Natural killer cell (primary cell): Measurements from ENCODE around the gene DLG1. TPM values are rescaled to one million over a fixed set of nuclear protein-coding genes. Genes with fewer than 3 reads are reported as not detected.

ENCODE experiments used
- ATAC-seq, 3 donors: fragments of 150-1000 bp in 2 of 3; fragments of 200-7000 bp in 1 of 3; cut with Tn5 transposase; 1 replicate in 1 of 3; 2 replicates in 2 of 3; pipeline ENCODE4 v1.10.0; 2021; ENCODE audit warnings: mild to moderate bottlenecking in 2 of 3, moderate library complexity in 2 of 3
- DNase-seq, 2 donors: peaks; one replicate each; pipeline versions ENCODE4 v3.0.0 to v3.0.0-alpha.2; 2013 to 2021; ENCODE audit warnings: mixed read lengths in 1 of 2
- H3K27ac ChIP-seq: one replicate; pipeline ENCODE4 v1.5.1; 2013; ENCODE audit warnings: mild to moderate bottlenecking, low read length
- H3K27me3 ChIP-seq: one replicate; pipeline ENCODE4 v1.6.1; 2013; ENCODE audit warnings: low read length; ENCODE audit not compliant: control insufficient read depth, insufficient read depth
- H3K36me3 ChIP-seq: one replicate; pipeline ENCODE4 v1.6.1; 2013; ENCODE audit warnings: low read length; ENCODE audit not compliant: control insufficient read depth, insufficient read depth
- H3K4me1 ChIP-seq: one replicate; pipeline ENCODE4 v1.6.1; 2013; ENCODE audit warnings: low read length; ENCODE audit not compliant: control insufficient read depth, insufficient read depth
- H3K4me3 ChIP-seq: one replicate; pipeline ENCODE4 v1.5.1; 2013; ENCODE audit warnings: low read length
- H3K9me3 ChIP-seq: one replicate; pipeline ENCODE4 v1.6.1; 2013; ENCODE audit warnings: low read length; ENCODE audit not compliant: control insufficient read depth, insufficient read depth
- H3K27ac Mint-ChIP-seq, 2 donors: one replicate each; pipeline ENCODE4 v1.8.0; 2022; ENCODE audit warnings: mild to moderate bottlenecking in 2 of 2, mixed read lengths in 2 of 2, moderate library complexity in 1 of 2
- H3K27me3 Mint-ChIP-seq, 2 donors: one replicate each; pipeline ENCODE4 v1.8.0; 2022; ENCODE audit warnings: low read depth in 2 of 2, mixed read lengths in 2 of 2
- H3K36me3 Mint-ChIP-seq: one replicate; pipeline ENCODE4 v1.8.0; 2022; ENCODE audit warnings: mixed read lengths
- H3K4me1 Mint-ChIP-seq, 2 donors: one replicate each; pipeline ENCODE4 v1.8.0; 2022; ENCODE audit warnings: mixed read lengths in 2 of 2
- H3K4me3 Mint-ChIP-seq: one replicate; pipeline ENCODE4 v1.8.0; 2022; ENCODE audit warnings: mild to moderate bottlenecking, moderate library complexity, mixed read lengths
- H3K9me3 Mint-ChIP-seq, 2 donors: one replicate each; pipeline ENCODE4 v1.8.0; 2022; ENCODE audit warnings: mixed read lengths in 2 of 2
- CTCF ChIP-seq: fragments of 200-600 bp; IDR thresholded peaks from one replicate; pipeline ENCODE4 v1.8.0; 2022; ENCODE audit warnings: antibody characterized with exemption
- WGBS: methylation state at CpG from one replicate; pipeline ENCODE4 v1.1.7; 2013; ENCODE audit warnings: missing lambda C conversion rate; ENCODE audit not compliant: insufficient coverage; 5-methylcytosine and 5-hydroxymethylcytosine counted together
- intact Hi-C: fragments of 100-400 bp; cut with micrococcal nuclease; formaldehyde crosslinking; loops from one replicate; pipeline ENCODE4 v1.14.2; 2022
- total RNA-seq, 4 donors: library from RNA; stranded (reverse); fragments of 120-200 nt in 1 of 4; gene quantifications; one replicate each; pipeline versions ENCODE4 v1.2.3 to v1.2.4, GENCODE V29; 2013 to 2022

The DLG1 gene
- total RNA-seq, 3 donors from 2014 or later (not counting 1 experiment from before 2014, with no cell fraction given), result 82.0 to 91.8 (median 89.0) TPM

GRCh38 chr3:197103766-197104165, 194.6 kb downstream of the DLG1 start:
- no peak overlapping the region for H3K4me3 ChIP-seq
- WGBS, result no CpG with 5 or more reads among the region's 1 CpG
- H3K4me1 Mint-ChIP-seq, result no peaks in the 10 kb centered on the region
- H3K9me3 Mint-ChIP-seq, result no peaks in the 10 kb centered on the region
- no peaks in the 10 kb centered on the region for H3K9me3 ChIP-seq
- no peak overlapping the region for H3K27ac ChIP-seq
- TF ChIP-seq CTCF, result no peak
- H3K27ac Mint-ChIP-seq, result no peak overlapping the region
- H3K4me3 Mint-ChIP-seq, result no peak overlapping the region
- peaks cover 6% of the 10 kb centered on the region for H3K36me3 Mint-ChIP-seq
- no peak for DNase-seq
- no peaks in the 10 kb centered on the region for H3K4me1 ChIP-seq
- intact Hi-C loops, result no loop called here
- peaks cover 8% of the 10 kb centered on the region for H3K36me3 ChIP-seq
- ATAC-seq, result no peak
- H3K27me3 ChIP-seq, result no peaks in the 10 kb centered on the region
- H3K27me3 Mint-ChIP-seq, result no peaks in the 10 kb centered on the region

- H3K4me1 Mint-ChIP-seq, result no peaks in the 10 kb centered on the region
- H3K4me3 Mint-ChIP-seq, result no peak overlapping the region
- H3K9me3 Mint-ChIP-seq, result no peaks in the 10 kb centered on the region
- WGBS, result 100% methylated on average over 1 of the region's 1 CpG
- H3K27me3 ChIP-seq, result no peaks in the 10 kb centered on the region
- H3K27ac Mint-ChIP-seq, result no peak overlapping the region
- no peaks in the 10 kb centered on the region for H3K27me3 Mint-ChIP-seq
- no peak overlapping the region for H3K4me3 ChIP-seq
- DNase-seq (no peak), ATAC-seq (no peak)
- intact Hi-C loops, result no loop called here
- H3K4me1 ChIP-seq, result no peaks in the 10 kb centered on the region
- no peak overlapping the region for H3K27ac ChIP-seq
- H3K36me3 ChIP-seq, result no peaks in the 10 kb centered on the region
- peaks cover 8% of the 10 kb centered on the region for H3K36me3 Mint-ChIP-seq
- no peaks in the 10 kb centered on the region for H3K9me3 ChIP-seq
- no peak for TF ChIP-seq CTCF
These were observed 204.5 kb downstream of the DLG1 start for GRCh38 chr3:197093871-197094270.

GRCh38 chr3:197088370-197088769, 210.0 kb downstream of the DLG1 start:
- intact Hi-C loops, result no loop called here
- H3K27ac Mint-ChIP-seq, result no peak overlapping the region
- H3K27me3 ChIP-seq, result no peaks in the 10 kb centered on the region
- H3K36me3 ChIP-seq, result no peaks in the 10 kb centered on the region
- ATAC-seq, result no peak
- no peak overlapping the region for H3K4me3 ChIP-seq
- no peak overlapping the region for H3K4me3 Mint-ChIP-seq
- no peak for DNase-seq
- peaks cover 6 to 12% of the 10 kb centered on the region in 2 donors for H3K4me1 Mint-ChIP-seq
- no peaks in the 10 kb centered on the region for H3K9me3 ChIP-seq
- H3K4me1 ChIP-seq, result no peaks in the 10 kb centered on the region
- H3K27ac ChIP-seq, result no peak overlapping the region
- H3K9me3 Mint-ChIP-seq, result no peaks in the 10 kb centered on the region
- TF ChIP-seq CTCF, result no peak
- H3K27me3 Mint-ChIP-seq, result no peaks in the 10 kb centered on the region
- WGBS, result 62% methylated on average over 3 of the region's 3 CpGs
- no peaks in the 10 kb centered on the region for H3K36me3 Mint-ChIP-seq

- intact Hi-C loops, result no loop called here
- no peak overlapping the region for H3K27ac ChIP-seq
- 92% methylated on average over 4 of the region's 4 CpGs for WGBS
- peaks cover 3% of the 10 kb centered on the region for H3K36me3 ChIP-seq
- DNase-seq (no peak), ATAC-seq (no peak)
- no peak overlapping the region for H3K4me3 ChIP-seq
- no peaks in the 10 kb centered on the region for H3K4me1 ChIP-seq
- no peak for TF ChIP-seq CTCF
- no peaks in the 10 kb centered on the region for H3K27me3 ChIP-seq
- H3K9me3 ChIP-seq, result no peaks in the 10 kb centered on the region
- Mint-ChIP-seq H3K9me3 (no peaks in the 10 kb centered on the region), H3K27ac (no peak overlapping the region), H3K4me3 (no peak overlapping the region), H3K36me3 (no peaks in the 10 kb centered on the region), H3K27me3 (no peaks in the 10 kb centered on the region), H3K4me1 (peaks cover 6 to 12% of the 10 kb centered on the region in 2 donors)
These were observed 213.3 kb downstream of the DLG1 start for GRCh38 chr3:197085137-197085536.
